Activated CD4-positive, alpha-beta T cell treated with anti-CD3 and anti-CD28 coated beads, Interleukin-2, amount 10 ng/mL, durations not matched to agents 7 days and 5 days (primary cell): ENCODE data around the gene MN1. TPM values are rescaled to one million over a fixed set of nuclear protein-coding genes. Genes with fewer than 3 reads are reported as not detected.
A peak's percentile ranks its signal among the peaks of the same experiment; 100 is the strongest.

Source experiments
- CTCF ChIA-PET: fragments of 350-600 bp; sonication (Branson Sonifier 250); formaldehyde crosslinking; loops from one replicate; lab custom pipeline; 2021; ENCODE audit warnings: antibody characterized with exemption; lab: Charles Lee
- POLR2A ChIA-PET: fragments of 350-600 bp; sonication (Branson Sonifier 250); formaldehyde crosslinking; loops from one replicate; lab custom pipeline; 2021; ENCODE audit warnings: antibody characterized with exemption; lab: Charles Lee
- DNase-seq: peaks from one replicate; pipeline ENCODE4 v3.0.0-alpha.2; 2020
- H3K27ac Mint-ChIP-seq: one replicate; pipeline ENCODE4 v1.8.0; 2021; ENCODE audit warnings: mild to moderate bottlenecking, moderate library complexity, mixed read lengths
- H3K27me3 Mint-ChIP-seq: one replicate; pipeline ENCODE4 v1.8.0; 2021; ENCODE audit warnings: mixed read lengths
- H3K36me3 Mint-ChIP-seq: one replicate; pipeline ENCODE4 v1.8.0; 2021; ENCODE audit warnings: low read depth, mixed read lengths
- H3K4me1 Mint-ChIP-seq: one replicate; pipeline ENCODE4 v1.8.0; 2021; ENCODE audit warnings: mixed read lengths
- H3K4me3 Mint-ChIP-seq: one replicate; pipeline ENCODE4 v1.8.0; 2021; ENCODE audit warnings: mild to moderate bottlenecking, moderate library complexity, mixed read lengths
- H3K9me3 Mint-ChIP-seq: one replicate; pipeline ENCODE4 v1.8.0; 2021; ENCODE audit warnings: mixed read lengths
- total RNA-seq, 2 experiments: library from RNA; stranded (reverse); gene quantifications; one replicate each; pipeline ENCODE4 v1.2.3, GENCODE V29; 2021

Gene MN1
- total RNA-seq, 2 experiments from 2014 or later = 0.10 to 0.12 TPM

DNA sequence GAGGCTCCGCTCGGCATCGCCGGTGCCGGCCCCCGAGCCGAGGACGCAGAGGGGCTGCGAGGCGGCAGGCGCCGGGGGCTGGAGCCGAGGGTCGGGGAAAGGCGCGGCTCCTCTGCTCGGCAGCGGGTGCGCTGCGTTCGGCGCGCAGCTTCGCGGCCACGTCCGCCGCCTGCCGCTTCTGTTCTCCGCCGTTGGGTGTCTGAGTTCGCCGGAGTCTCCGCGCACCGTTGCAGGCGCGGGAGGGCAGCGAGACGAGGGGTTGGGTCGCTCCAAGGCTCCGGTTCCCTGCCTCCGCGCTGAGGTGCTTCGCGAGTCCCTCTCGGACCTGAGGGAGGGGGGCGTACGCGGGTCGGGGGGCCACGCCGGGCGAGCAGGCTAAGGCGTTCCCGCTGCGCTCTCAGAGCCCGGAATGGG is 347 bp downstream of the MN1 start:
- peak; percentile 24 for DNase-seq
- H3K36me3 Mint-ChIP-seq = no peaks in the 10 kb centered on the region
- peaks cover 27% of the 10 kb centered on the region for H3K27me3 Mint-ChIP-seq
- H3K4me3 Mint-ChIP-seq = peak overlapping the region; percentile 73
- no peak overlapping the region for H3K27ac Mint-ChIP-seq
- no peaks in the 10 kb centered on the region for H3K9me3 Mint-ChIP-seq
- peaks cover 7% of the 10 kb centered on the region for H3K4me1 Mint-ChIP-seq
- ChIA-PET POLR2A (no interaction called here), CTCF (interaction anchor here (0.6 to 1.2 kb wide), 2 partner anchors 17 to 1440 kb away, joined by 4 to 5 read pairs; no protein-coding TSS in a partner anchor)

DNA sequence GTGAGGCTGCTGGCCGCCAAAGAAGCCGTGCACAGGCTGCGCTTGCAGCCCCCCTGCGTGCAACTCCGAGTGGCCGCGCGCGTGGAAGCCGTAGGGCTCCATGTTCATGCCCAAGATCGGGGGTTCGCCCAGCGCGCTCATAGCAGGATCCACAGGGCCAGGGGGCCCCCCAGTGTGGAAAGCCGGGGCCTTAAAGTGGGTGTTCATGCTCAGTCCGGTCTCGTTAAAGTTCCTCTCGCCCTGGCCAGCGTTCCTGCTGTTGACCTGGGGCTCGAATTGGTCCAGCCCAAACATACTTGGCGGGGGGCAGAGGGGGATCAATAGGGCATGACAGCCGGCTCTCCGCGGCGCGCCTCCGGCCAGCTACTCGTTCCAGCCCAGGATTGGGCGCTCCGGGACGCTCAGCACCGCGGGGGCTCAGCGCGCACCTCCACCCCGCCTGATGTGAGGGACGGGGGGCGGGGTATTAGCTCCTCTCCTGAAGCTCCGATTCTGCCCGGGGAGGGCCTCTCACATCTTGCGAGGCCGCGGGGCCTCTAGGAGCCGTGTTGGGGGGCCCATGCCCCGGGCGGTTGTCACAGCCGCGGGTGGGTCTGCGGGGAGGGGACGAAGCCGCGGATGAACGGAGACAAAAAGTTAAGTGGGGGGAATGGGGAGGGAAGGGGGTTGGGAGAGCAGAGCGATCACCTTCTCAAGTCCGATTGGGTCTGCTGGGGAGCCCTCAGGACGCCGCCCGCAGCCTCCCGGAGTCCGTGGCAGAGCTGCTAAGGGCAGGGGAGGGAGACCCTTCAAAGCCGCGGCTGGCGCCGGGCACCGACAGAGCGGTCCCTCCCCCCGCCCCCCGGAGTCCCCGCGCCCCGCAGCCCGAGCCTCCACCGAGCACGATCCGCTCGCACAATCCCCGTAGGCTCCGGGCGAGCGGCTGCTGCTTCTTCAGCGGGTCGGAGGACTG is 1.0 kb downstream of the MN1 start:
- no peak for DNase-seq
- CTCF ChIA-PET = interaction anchor here (0.6 to 1.2 kb wide), 2 partner anchors 18 to 1439 kb away, joined by 4 to 5 read pairs; no protein-coding TSS in a partner anchor
- peak overlapping the region; percentile 73 for H3K4me3 Mint-ChIP-seq

DNA sequence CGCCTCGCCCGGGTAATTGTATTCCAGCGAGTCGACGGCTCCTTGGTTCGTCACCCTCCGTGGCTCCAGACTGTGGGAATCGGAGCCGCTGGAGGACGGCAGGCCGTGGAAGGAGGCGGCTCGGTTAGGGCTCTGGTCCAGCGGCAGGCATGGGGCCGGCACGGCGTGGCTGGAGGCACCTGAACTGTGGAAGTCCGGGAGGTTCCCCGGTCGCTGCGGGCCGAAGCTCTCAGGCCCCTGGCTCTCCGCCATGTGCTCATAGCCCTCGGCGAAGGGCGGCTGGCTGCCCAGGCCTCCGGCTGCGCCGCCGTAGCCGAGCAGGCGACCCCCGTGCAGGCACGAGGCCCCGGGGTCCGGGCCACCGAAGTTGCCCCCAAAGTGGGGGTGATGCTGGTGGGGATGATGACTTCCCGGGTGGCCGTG is 1.7 kb downstream of the MN1 start:
- ChIA-PET POLR2A (no interaction called here), CTCF (no interaction called here)
- Mint-ChIP-seq H3K4me3 (no peak overlapping the region), H3K9me3 (no peaks in the 10 kb centered on the region), H3K36me3 (no peaks in the 10 kb centered on the region), H3K4me1 (peaks cover 7% of the 10 kb centered on the region), H3K27ac (no peak overlapping the region), H3K27me3 (peaks cover 20% of the 10 kb centered on the region)
- DNase-seq = no peak

More for the DNA sequence above, 1.0 kb downstream of the MN1 start:
- H3K4me1 Mint-ChIP-seq = peaks cover 7% of the 10 kb centered on the region
- no peaks in the 10 kb centered on the region for H3K9me3 Mint-ChIP-seq
- POLR2A ChIA-PET = no interaction called here
- no peaks in the 10 kb centered on the region for H3K36me3 Mint-ChIP-seq
- no peak overlapping the region for H3K27ac Mint-ChIP-seq
- H3K27me3 Mint-ChIP-seq = peaks cover 26% of the 10 kb centered on the region

DNA sequence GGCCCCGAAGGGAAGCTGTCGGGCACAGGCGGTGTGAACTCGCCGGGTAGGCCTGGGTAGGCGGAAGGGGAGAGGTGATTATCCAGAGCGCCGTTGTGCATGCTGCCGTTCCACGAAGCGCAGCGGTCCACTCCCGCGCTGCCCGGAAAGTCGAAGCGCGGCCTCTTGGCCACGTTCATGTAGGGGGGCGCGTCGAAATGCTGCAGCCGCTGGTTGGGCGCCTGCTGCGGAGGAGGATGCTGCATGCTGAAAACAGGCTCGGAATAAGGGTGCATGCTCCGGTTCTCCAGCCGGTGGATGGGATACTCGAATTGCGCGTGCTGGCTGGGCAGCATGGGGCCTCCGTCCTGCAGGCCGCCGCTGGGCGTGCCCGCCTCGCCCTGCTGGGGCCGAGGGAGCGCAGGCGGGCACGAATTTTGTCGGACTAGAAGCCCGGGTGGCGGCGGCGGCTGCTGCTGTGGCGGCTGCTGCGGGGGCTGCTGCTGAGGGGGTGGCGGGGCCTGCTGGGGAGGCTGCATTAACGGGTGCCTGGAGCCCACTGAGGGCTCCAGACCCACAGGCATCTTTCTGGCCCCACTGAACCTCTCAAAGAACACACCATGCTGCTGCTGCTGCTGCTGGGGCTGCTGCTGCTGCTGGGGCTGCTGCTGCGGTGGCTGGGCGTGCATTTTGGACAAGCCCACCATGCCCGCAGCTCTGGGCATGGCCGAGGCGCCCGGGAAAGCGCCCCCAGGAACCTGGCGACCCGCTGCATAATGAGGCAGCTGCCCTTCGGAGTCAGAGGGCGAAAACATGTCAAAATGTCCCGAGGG is 2.3 kb downstream of the MN1 start:
- DNase-seq = no peak
- Mint-ChIP-seq H3K4me1 (peaks cover 7% of the 10 kb centered on the region), H3K27ac (no peak overlapping the region), H3K36me3 (no peaks in the 10 kb centered on the region), H3K9me3 (no peaks in the 10 kb centered on the region), H3K4me3 (no peak overlapping the region), H3K27me3 (peaks cover 15% of the 10 kb centered on the region)
- CTCF ChIA-PET = no interaction called here
- POLR2A ChIA-PET = no interaction called here

DNA sequence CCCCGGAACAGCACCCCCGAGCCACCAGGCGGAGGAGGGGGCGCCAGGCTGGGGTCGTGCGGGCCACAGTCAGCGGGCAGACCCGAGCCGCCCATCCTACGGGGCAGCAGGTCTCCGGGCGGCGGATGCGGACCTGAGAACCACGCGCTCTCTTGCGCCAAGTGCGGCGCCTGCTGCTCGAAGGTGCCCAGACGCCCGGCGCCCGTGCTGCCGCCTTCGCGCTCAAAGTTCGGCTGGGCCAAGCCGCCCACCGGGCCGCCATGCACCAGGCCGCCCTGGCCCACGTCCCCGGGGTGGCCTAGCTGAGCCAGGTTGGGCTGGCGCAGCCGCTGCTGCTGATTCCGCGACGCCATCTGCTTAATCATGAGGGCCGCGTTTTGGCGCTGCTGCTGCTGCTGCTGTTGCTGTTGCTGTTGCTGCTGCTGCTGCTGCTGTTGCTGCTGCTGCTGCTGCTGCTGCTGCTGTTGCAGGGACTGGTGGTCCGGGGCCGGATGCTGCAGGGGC is 3.0 kb downstream of the MN1 start:
- POLR2A ChIA-PET = no interaction called here
- Mint-ChIP-seq H3K4me1 (peaks cover 7% of the 10 kb centered on the region), H3K36me3 (no peaks in the 10 kb centered on the region), H3K4me3 (no peak overlapping the region), H3K27me3 (peaks cover 14% of the 10 kb centered on the region), H3K9me3 (no peaks in the 10 kb centered on the region), H3K27ac (no peak overlapping the region)
- DNase-seq = no peak
- CTCF ChIA-PET = no interaction called here

DNA sequence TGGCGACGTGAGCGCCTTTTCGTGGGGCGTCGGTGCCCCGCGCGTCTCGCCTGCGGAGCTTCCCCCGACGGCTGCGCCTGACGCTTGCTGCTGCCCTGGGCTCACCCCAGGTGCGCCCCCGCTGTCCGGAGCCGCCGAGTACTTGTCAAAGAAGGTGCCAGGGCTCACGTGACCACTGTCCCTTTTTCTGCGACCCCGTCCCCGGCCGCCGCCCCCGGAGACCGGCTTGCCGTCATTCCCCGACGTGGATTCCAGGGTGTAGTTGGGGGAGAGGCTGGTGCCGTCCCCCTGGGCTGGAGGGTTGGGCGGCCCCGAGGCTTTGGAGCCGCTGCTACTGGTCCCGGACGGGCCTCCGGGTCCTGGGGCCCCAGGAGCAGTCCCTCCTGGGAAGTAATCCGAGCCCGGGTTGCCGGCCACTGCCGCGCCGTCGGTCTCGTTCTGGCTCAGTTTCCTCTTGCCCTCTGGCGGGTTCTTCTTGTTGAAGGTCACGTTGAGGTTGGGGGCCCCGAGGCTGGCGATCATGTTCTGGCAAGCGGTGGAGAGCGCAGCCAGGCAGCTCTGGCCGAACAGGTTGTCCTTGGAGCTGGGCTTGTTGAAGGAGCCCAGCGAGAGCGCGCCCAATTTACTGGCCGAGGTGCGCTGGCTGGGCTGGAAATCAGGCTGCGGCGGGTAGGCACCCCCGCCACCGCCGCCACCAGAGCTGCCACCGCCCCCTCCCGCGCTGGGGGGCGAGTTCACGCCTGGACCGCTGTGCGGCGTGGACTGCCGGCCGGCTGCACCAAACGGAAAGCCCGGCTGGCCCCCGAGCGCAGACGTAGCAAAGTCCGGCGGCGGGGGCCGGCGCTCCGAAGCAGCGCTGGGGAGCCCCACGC is 3.8 kb downstream of the MN1 start:
- ChIA-PET POLR2A (no interaction called here), CTCF (no interaction called here)
- no peak for DNase-seq
- no peaks in the 10 kb centered on the region for H3K9me3 Mint-ChIP-seq
- no peak overlapping the region for H3K4me3 Mint-ChIP-seq
- peaks cover 9% of the 10 kb centered on the region for H3K27me3 Mint-ChIP-seq
- peaks cover 7% of the 10 kb centered on the region for H3K4me1 Mint-ChIP-seq
- no peaks in the 10 kb centered on the region for H3K36me3 Mint-ChIP-seq
- H3K27ac Mint-ChIP-seq = no peak overlapping the region

DNA sequence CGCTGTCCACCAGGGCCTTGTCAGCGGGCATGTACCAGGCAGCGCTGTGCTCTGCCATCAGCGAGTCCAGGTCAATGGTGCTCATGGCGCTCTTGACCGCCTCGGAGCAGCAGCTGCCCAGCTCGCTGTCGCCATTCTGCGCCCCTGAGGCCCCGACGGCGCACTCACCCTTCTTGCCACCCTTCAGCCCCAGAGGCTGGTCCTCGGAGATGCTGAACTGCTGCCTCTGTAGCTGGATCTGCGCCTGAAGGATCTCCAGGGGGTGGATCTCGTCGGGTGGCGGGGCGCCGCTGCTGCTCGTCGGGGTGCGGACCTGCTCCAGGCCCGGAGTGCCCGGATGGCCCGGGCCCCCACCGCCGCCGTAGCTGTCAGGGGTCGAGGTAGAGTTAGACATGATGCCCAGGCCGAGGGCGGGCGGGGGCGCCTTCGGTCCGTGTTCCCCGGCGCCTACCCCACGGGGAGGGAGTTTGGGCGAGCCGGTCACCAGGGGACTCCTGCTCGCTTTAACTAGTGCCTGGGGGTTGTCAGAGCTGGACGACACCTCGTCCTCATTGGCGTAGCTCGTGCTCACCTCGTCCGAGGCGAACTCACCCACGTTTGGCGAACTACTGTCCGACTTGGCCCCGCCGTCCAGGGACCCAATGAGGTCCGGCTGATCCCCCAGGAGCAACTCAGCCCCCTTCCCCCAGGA is 4.6 kb downstream of the MN1 start:
- H3K27ac Mint-ChIP-seq = no peak overlapping the region
- ChIA-PET CTCF (no interaction called here), POLR2A (no interaction called here)
- DNase-seq = no peak
- H3K9me3 Mint-ChIP-seq = no peaks in the 10 kb centered on the region
- H3K4me3 Mint-ChIP-seq = no peak overlapping the region
- H3K4me1 Mint-ChIP-seq = no peaks in the 10 kb centered on the region
- H3K36me3 Mint-ChIP-seq = no peaks in the 10 kb centered on the region
- peaks cover 1% of the 10 kb centered on the region for H3K27me3 Mint-ChIP-seq

DNA sequence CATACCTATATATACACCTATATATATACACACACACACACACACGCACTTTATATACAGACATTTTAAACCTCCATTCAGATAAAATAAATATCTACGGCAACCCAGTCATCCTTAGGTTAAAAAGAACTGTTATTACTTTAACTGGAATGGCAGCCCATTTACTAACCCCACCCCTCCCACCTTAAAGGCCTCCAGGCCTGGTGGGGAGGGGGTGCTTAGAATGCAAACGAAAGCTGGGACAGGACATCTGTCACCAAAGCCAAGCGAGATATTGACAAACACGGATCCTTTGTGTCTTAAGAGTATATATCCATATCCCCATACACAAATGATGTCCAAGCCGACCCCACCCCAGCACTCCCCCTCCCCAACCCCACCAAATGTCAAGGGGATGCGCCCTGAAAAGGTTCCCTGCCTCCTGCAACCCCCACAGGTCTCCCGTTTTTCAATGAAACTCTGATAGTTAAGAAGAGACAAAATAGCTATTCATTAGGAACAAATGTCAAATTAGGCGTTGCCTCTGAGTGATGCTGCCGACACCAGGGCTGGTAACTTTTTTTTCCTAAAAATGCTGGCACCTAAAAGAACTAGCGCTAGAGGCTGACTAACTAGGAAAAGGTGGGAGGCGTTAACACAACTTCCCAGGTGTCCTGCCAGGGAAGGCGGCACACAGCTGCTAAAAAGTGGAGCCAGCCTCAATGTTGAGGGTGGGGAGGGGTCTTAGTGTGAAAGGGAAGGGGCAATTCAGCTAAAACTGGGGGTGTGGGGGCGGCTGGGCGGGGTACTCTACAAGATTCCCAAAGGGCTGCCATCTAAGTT is 5.6 kb downstream of the MN1 start:
- Mint-ChIP-seq H3K9me3 (no peaks in the 10 kb centered on the region), H3K4me1 (no peaks in the 10 kb centered on the region), H3K36me3 (no peaks in the 10 kb centered on the region), H3K27me3 (no peaks in the 10 kb centered on the region), H3K27ac (no peak overlapping the region), H3K4me3 (no peak overlapping the region)
- ChIA-PET POLR2A (no interaction called here), CTCF (interaction anchor here (0.7 kb wide), 1 partner anchor 146 kb away, joined by 3 read pairs; no protein-coding TSS in a partner anchor)
- no peak for DNase-seq

DNA sequence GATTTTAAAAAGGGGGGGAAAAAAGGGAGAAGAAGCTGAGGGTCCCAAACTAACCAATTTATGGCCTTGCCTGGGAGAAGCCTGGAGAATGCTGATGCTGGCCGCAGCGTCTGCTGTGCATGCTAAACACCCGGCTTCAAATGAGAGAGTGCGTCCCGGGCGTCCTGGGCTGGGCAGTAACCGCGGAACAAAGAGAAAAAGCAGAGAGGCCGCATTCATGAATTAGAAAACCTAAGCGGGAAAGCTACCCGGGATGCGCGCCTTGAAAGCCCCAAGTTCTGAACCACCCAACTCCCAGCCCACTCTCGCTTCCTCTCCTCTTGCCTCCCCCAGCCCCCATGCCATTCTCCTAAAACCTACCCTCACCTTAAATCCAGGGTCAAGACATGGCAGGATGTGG is 6.5 kb downstream of the MN1 start:
- Mint-ChIP-seq H3K9me3 (no peaks in the 10 kb centered on the region), H3K4me1 (no peaks in the 10 kb centered on the region), H3K27me3 (no peaks in the 10 kb centered on the region), H3K36me3 (no peaks in the 10 kb centered on the region), H3K27ac (no peak overlapping the region), H3K4me3 (no peak overlapping the region)
- no peak for DNase-seq
- CTCF ChIA-PET = no interaction called here
- POLR2A ChIA-PET = no interaction called here

DNA sequence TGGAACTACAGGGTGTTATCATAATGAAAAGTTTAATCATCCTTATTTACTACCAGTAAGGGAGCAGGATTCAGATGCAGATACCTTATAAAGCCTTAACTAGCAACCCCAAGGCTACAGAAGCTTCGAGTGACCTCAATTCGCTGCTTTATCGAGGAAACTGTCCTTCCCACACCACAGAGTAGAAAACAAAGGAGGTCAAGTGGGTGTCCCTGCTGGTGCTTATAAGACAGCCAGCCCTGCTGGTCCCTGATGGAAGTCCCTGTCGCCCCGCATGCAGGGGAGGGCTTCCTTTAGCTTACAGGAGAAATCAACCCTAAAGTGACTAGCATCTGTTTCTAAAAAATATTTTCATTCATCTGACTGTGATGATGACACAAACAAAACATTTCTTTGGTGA is 7.3 kb downstream of the MN1 start:
- no peaks in the 10 kb centered on the region for H3K4me1 Mint-ChIP-seq
- POLR2A ChIA-PET = no interaction called here
- no peak overlapping the region for H3K27ac Mint-ChIP-seq
- H3K9me3 Mint-ChIP-seq = no peaks in the 10 kb centered on the region
- H3K36me3 Mint-ChIP-seq = no peaks in the 10 kb centered on the region
- CTCF ChIA-PET = interaction anchor here (0.6 kb wide), 1 partner anchor 19 kb away, joined by 4 read pairs; no protein-coding TSS in a partner anchor
- H3K4me3 Mint-ChIP-seq = no peak overlapping the region
- DNase-seq = no peak
- H3K27me3 Mint-ChIP-seq = no peaks in the 10 kb centered on the region

DNA sequence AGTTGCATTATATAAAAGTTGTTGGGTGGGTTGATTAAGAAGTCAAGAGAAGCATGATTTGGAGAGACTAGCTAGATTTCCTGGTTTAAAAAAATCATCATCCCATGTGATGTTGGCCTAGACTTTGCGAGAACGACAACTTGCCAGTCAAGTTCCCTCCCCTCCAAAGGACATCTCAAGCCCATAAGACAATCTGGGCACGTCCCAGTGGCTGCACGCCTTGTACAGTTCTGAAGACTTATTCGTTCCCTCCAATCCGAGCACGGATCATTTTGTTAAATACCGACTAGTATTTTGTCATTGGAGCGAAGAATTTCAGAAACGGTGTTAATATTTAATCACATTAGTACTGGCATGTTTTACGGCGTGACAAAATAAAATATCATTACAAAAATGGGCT is 8.0 kb downstream of the MN1 start:
- no peaks in the 10 kb centered on the region for H3K36me3 Mint-ChIP-seq
- CTCF ChIA-PET = no interaction called here
- H3K9me3 Mint-ChIP-seq = no peaks in the 10 kb centered on the region
- DNase-seq = no peak
- POLR2A ChIA-PET = no interaction called here
- no peak overlapping the region for H3K27ac Mint-ChIP-seq
- H3K4me3 Mint-ChIP-seq = no peak overlapping the region
- no peaks in the 10 kb centered on the region for H3K27me3 Mint-ChIP-seq
- H3K4me1 Mint-ChIP-seq = no peaks in the 10 kb centered on the region
